Activated T-helper 2 cell treated with anti-CD3 and anti-CD28 coated beads, Interferon-gamma antibody, Interleukin-2, Interleukin-4, amounts not matched to agents 10 μg/mL and 5 μg/mL and 100 μg/mL, durations not matched to agents 14 hours and 24 hours and 36 hours (primary cell): ENCODE results near the gene ATP5F1A. TPM values are rescaled to one million over a fixed set of nuclear protein-coding genes. Genes with fewer than 3 reads are reported as not detected.

Source experiments
- DNase-seq: peaks from one replicate; pipeline ENCODE4 v3.0.0; 2021; ENCODE audit warnings: low spot score
- H3K27ac Mint-ChIP-seq: one replicate; pipeline ENCODE4 v1.8.0; 2021; ENCODE audit warnings: mixed read lengths
- H3K27me3 Mint-ChIP-seq: one replicate; pipeline ENCODE4 v1.8.0; 2021; ENCODE audit warnings: low read depth, mixed read lengths
- H3K36me3 Mint-ChIP-seq: one replicate; pipeline ENCODE4 v1.8.0; 2021; ENCODE audit warnings: low read depth, mixed read lengths
- H3K4me1 Mint-ChIP-seq: one replicate; pipeline ENCODE4 v1.8.0; 2021; ENCODE audit warnings: low read depth, mixed read lengths
- H3K4me3 Mint-ChIP-seq: one replicate; pipeline ENCODE4 v1.8.0; 2021; ENCODE audit warnings: low read depth, mild to moderate bottlenecking, moderate library complexity, mixed read lengths
- H3K9me3 Mint-ChIP-seq: one replicate; pipeline ENCODE4 v1.8.0; 2021; ENCODE audit warnings: mixed read lengths
- intact Hi-C: fragments of 100-400 bp; cut with micrococcal nuclease; formaldehyde crosslinking; loops from one replicate; pipeline ENCODE4 v1.15.1; 2023
- total RNA-seq: library from RNA; stranded (reverse); gene quantifications from 2 replicates; pipeline ENCODE4 v1.2.3, GENCODE V29; 2022

The ATP5F1A gene
- total RNA-seq, 1 donor from 2014 or later = 441 TPM

DNA sequence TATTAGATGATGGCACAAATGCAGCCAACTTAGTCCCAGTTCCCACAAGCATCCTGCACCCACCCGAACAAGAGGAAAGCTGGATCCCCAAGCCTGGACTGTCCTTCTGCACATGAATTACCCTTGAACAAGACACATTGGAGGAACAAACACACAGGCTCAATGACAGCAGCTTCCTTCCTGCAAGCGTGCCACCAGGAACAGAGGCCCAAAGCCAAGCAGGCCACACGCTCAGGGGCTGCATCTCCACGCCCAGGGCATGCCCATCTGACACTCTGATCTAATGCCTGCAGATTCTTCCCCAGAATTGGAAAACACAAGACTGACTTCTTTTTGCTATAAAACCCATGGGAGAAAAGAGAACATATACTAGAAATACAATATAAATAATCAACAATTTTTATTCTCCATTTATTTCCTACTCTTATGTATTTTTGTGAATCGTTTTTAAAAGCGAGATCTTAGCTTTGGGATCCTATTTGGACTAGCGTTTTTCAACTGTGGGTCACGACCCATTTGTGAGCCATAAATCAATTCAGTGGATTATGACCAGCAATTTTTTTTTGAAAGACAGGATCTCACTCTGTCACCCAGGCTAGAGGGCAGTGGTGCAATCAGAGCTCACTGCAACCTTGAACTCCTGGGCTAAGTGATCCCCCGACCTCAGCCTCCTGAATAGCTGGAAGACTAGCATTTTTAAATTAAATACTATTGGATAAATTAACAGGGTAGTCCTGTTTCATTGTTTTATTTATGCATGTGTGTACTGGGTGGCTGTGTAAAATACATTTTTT, 60.4 kb downstream of the ATP5F1A start:
- H3K36me3 Mint-ChIP-seq = peaks cover 31% of the 10 kb centered on the region
- no peak for DNase-seq
- peaks cover 33% of the 10 kb centered on the region for H3K4me1 Mint-ChIP-seq
- H3K27ac Mint-ChIP-seq = peak overlapping the region; percentile 18
- intact Hi-C loops = no loop called here
- no peak overlapping the region for H3K4me3 Mint-ChIP-seq
- H3K27me3 Mint-ChIP-seq = no peaks in the 10 kb centered on the region
- no peaks in the 10 kb centered on the region for H3K9me3 Mint-ChIP-seq

- Mint-ChIP-seq H3K27ac (no peak overlapping the region), H3K9me3 (no peaks in the 10 kb centered on the region), H3K27me3 (no peaks in the 10 kb centered on the region), H3K4me1 (peaks cover 24% of the 10 kb centered on the region), H3K4me3 (no peak overlapping the region), H3K36me3 (peaks cover 44% of the 10 kb centered on the region)
- DNase-seq = no peak
- intact Hi-C loops = no loop called here
These were observed 62.1 kb downstream of the ATP5F1A start for GRCh38 chr18:46035696-46036680.

GRCh38 chr18:46034230-46034629, 63.9 kb downstream of the ATP5F1A start:
- DNase-seq = no peak
- peaks cover 43% of the 10 kb centered on the region for H3K36me3 Mint-ChIP-seq
- no peak overlapping the region for H3K4me3 Mint-ChIP-seq
- intact Hi-C loops = no loop called here
- no peaks in the 10 kb centered on the region for H3K9me3 Mint-ChIP-seq
- peaks cover 12% of the 10 kb centered on the region for H3K4me1 Mint-ChIP-seq
- no peak overlapping the region for H3K27ac Mint-ChIP-seq
- peaks cover 1% of the 10 kb centered on the region for H3K27me3 Mint-ChIP-seq

GRCh38 chr18:46031741-46032140, 66.4 kb downstream of the ATP5F1A start:
- Mint-ChIP-seq H3K4me1 (peaks cover 23% of the 10 kb centered on the region), H3K9me3 (no peaks in the 10 kb centered on the region), H3K4me3 (no peak overlapping the region), H3K27me3 (peaks cover 7% of the 10 kb centered on the region), H3K36me3 (peaks cover 49% of the 10 kb centered on the region), H3K27ac (no peak overlapping the region)
- no peak for DNase-seq
- intact Hi-C loops = no loop called here

Other genes starting within 250 kb of the ATP5F1A start
- gene EPG5, start 131.0 kb downstream of the ATP5F1A start, total RNA-seq = 17.1 and 17.4 TPM in 2 replicates
- 36.8 and 39.0 TPM in 2 replicates for gene PSTPIP2, start 26.0 kb downstream of the ATP5F1A start, total RNA-seq
- 52.3 and 58.1 TPM in 2 replicates for gene HAUS1, start 6.1 kb upstream of the ATP5F1A start, total RNA-seq